ENCODE data around the gene MIPEP.

- TF ChIP-seq, protein P1, sequence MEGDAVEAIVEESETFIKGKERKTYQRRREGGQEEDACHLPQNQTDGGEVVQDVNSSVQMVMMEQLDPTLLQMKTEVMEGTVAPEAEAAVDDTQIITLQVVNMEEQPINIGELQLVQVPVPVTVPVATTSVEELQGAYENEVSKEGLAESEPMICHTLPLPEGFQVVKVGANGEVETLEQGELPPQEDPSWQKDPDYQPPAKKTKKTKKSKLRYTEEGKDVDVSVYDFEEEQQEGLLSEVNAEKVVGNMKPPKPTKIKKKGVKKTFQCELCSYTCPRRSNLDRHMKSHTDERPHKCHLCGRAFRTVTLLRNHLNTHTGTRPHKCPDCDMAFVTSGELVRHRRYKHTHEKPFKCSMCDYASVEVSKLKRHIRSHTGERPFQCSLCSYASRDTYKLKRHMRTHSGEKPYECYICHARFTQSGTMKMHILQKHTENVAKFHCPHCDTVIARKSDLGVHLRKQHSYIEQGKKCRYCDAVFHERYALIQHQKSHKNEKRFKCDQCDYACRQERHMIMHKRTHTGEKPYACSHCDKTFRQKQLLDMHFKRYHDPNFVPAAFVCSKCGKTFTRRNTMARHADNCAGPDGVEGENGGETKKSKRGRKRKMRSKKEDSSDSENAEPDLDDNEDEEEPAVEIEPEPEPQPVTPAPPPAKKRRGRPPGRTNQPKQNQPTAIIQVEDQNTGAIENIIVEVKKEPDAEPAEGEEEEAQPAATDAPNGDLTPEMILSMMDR (IDR thresholded peaks at IDR 0.05), result no peak
- TF ChIP-seq POLR2A (IDR thresholded peaks at IDR 0.05), result no peak
- TF ChIP-seq POLR2AphosphoS5 (IDR thresholded peaks at IDR 0.05), result no peak
- TF ChIP-seq EP300 (IDR thresholded peaks at IDR 0.05), result no peak
Observed at GRCh38 chr13:23697772-23698313, 191.4 kb downstream of the MIPEP start.
